Right renal pelvis (tissue), 4 donors: Measurements from ENCODE around the gene DACH2. TPM values are rescaled to one million over a fixed set of nuclear protein-coding genes. Genes with fewer than 3 reads are reported as not detected.
A peak's percentile ranks its signal among the peaks of the same experiment; 100 is the strongest.
"Not testable (repeated sequence)": the region's sequence is repeated elsewhere in the genome, so short reads cannot be mapped to it uniquely, and the experiment has no call there.

Experiments used
- DNase-seq, 4 donors: peaks; one replicate each; pipeline ENCODE4 v3.0.0-alpha.2; 2013; ENCODE audit warnings: low read depth in 4 of 4, low spot score in 3 of 4, missing footprints in 1 of 4
- polyA plus RNA-seq, 4 donors: library from polyadenylated mRNA; unstranded; fragments of 120-200 nt; gene quantifications; one replicate each; pipeline ENCODE4 v1.2.1, GENCODE V29; 2013; ENCODE audit not compliant: insufficient read length in 4 of 4

DACH2 gene
- polyA plus RNA-seq, result 10 to 100 TPM; 23.2 to 30.6 (median 29.4) TPM

- DNase-seq, result peak; percentile 44 to 69 (median 58)
Measured at GRCh38 chrX:86148024-86148511, at the start of gene DACH2. Gene DACH2, plus strand, starts transcription at chrX:86148451.

- DNase-seq, result no peak
Measured at GRCh38 chrX:86102341-86102740, 45.9 kb upstream of the DACH2 start.

GRCh38 chrX:86103061-86103460, 45.2 kb upstream of the DACH2 start:
- DNase-seq, result no peak

GRCh38 chrX:86104526-86104925, 43.7 kb upstream of the DACH2 start:
- no peak for DNase-seq

GRCh38 chrX:86121916-86122315, 26.3 kb upstream of the DACH2 start:
- no peak for DNase-seq

GRCh38 chrX:86133761-86134160, 14.5 kb upstream of the DACH2 start:
- no peak for DNase-seq

GRCh38 chrX:86137071-86137470, 11.2 kb upstream of the DACH2 start:
- no peak for DNase-seq

GRCh38 chrX:86141786-86142185, 6.5 kb upstream of the DACH2 start:
- no peak for DNase-seq

GRCh38 chrX:86146102-86146501, 2.1 kb upstream of the DACH2 start:
- no peak for DNase-seq

GRCh38 chrX:86148594-86148993, 343 bp downstream of the DACH2 start:
- no peak for DNase-seq

- no peak for DNase-seq
Measured at GRCh38 chrX:86149119-86149518, 868 bp downstream of the DACH2 start.

GRCh38 chrX:86154553-86154952, 6.3 kb downstream of the DACH2 start:
- DNase-seq, result no peak

GRCh38 chrX:86171366-86171765, 23.1 kb downstream of the DACH2 start:
- DNase-seq, result no peak

GRCh38 chrX:86178906-86179305, 30.7 kb downstream of the DACH2 start:
- no peak for DNase-seq

GRCh38 chrX:86181325-86181724, 33.1 kb downstream of the DACH2 start:
- DNase-seq, result not testable (repeated sequence)

GRCh38 chrX:86192827-86193226, 44.6 kb downstream of the DACH2 start:
- DNase-seq, result no peak

GRCh38 chrX:86194758-86195157, 46.5 kb downstream of the DACH2 start:
- DNase-seq, result no peak

- DNase-seq, result no peak
Measured at GRCh38 chrX:86195343-86195742, 47.1 kb downstream of the DACH2 start.

GRCh38 chrX:86197815-86198214, 49.6 kb downstream of the DACH2 start:
- no peak for DNase-seq

GRCh38 chrX:86210772-86211171, 62.5 kb downstream of the DACH2 start:
- DNase-seq, result no peak

- DNase-seq, result no peak
Measured at GRCh38 chrX:86215260-86215659, 67.0 kb downstream of the DACH2 start.

GRCh38 chrX:86237482-86237881, 89.2 kb downstream of the DACH2 start:
- no peak for DNase-seq

- DNase-seq, result no peak
Measured at GRCh38 chrX:86241547-86241946, 93.3 kb downstream of the DACH2 start.
